ENCODE results near the gene TLK1. TPM values are rescaled to one million over a fixed set of nuclear protein-coding genes. Genes with fewer than 3 reads are reported as not detected.

TLK1 gene
- total RNA-seq, 1 experiment from 2014 or later, result 10.1 TPM

DNA sequence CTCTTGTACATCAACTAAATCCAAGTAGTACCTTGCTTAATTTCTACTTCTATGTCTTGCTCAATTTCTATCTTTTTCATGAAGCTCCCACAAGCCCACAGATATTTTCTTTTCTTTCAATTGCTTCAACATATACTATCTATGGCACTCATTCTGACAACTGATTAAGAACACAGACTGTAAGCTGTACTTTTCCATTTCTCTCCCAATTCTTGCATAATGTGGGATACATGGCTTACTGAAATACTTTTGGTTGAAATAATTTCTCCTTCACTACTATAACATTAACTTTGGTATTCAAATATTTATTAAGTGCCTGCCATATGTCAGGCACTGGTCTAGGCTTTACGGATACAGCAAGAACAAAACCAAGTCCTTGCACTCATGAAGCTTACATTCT is 146.8 kb downstream of the TLK1 start:
- no peaks in the 10 kb centered on the region for H4K20me1 ChIP-seq (ENCODE audit: low read length)
- H3K4me1 ChIP-seq (ENCODE audit: insufficient read depth, low read length), result no peaks in the 10 kb centered on the region
- no peaks in the 10 kb centered on the region for H3K27me3 ChIP-seq (ENCODE audit: low read length)
- H3F3A ChIP-seq (ENCODE audit: low read length, unreplicated experiment), result no peaks in the 10 kb centered on the region
- no peaks in the 10 kb centered on the region for H3K9me3 ChIP-seq (ENCODE audit: low read length)
- ChIA-PET CTCF (no interaction called here), POLR2A (ENCODE audit: unreplicated experiment) (no interaction called here)
- peaks cover 26% of the 10 kb centered on the region for H3K36me3 ChIP-seq (ENCODE audit: low read depth, low read length)
- H3K9me2 ChIP-seq (replicated peaks; ENCODE audit: low read length), result no peaks in the 10 kb centered on the region
- H3K79me2 ChIP-seq (ENCODE audit: low read length), result no peaks in the 10 kb centered on the region
- BruUV-seq (replicated peaks), result no TSS peak
- H3K4me3 ChIP-seq (ENCODE audit: low read length), result no peak overlapping the region
- DNase-seq (no peak), ATAC-seq (no peak)
- H3K4me2 ChIP-seq (ENCODE audit: low read length), result no peak overlapping the region
- no peak overlapping the region for H2AFZ ChIP-seq (ENCODE audit: low read length)
- no peak for TF ChIP-seq EZH2 (IDR thresholded peaks at IDR 0.05; ENCODE audit: low read length, unreplicated experiment)
- TF ChIP-seq, protein P1, sequence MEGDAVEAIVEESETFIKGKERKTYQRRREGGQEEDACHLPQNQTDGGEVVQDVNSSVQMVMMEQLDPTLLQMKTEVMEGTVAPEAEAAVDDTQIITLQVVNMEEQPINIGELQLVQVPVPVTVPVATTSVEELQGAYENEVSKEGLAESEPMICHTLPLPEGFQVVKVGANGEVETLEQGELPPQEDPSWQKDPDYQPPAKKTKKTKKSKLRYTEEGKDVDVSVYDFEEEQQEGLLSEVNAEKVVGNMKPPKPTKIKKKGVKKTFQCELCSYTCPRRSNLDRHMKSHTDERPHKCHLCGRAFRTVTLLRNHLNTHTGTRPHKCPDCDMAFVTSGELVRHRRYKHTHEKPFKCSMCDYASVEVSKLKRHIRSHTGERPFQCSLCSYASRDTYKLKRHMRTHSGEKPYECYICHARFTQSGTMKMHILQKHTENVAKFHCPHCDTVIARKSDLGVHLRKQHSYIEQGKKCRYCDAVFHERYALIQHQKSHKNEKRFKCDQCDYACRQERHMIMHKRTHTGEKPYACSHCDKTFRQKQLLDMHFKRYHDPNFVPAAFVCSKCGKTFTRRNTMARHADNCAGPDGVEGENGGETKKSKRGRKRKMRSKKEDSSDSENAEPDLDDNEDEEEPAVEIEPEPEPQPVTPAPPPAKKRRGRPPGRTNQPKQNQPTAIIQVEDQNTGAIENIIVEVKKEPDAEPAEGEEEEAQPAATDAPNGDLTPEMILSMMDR (conservative IDR thresholded peaks at IDR 0.05; ENCODE audit: low read depth, low read length), result no peak
- no peak for TF ChIP-seq EZH2phosphoT487 (IDR thresholded peaks at IDR 0.05; ENCODE audit: borderline replicate concordance, low read length)
- H3K9ac ChIP-seq (ENCODE audit: low read length), result no peak overlapping the region
- no peak overlapping the region for H3K27ac ChIP-seq (ENCODE audit: low read length)
- intact Hi-C loops (cut with micrococcal nuclease), result no loop called here

DNA sequence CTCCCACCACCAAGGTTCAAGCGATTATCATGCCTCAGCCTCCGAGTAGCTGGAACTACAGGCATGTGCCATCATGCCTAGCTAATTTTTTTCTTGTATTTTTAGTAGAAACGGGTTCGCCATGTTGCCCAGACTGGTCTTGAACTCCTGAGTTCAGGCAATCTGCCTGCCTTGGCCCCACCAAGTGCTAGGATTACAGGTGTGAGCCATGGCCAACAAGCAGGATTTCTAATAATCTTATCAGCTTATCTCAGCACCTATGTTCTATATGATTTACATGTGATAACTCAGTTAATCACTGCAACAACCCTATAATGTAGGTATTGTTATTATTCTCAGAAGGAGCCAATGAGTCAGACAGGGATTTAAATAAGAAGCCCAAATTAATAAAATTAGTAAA is 151.3 kb downstream of the TLK1 start:
- ATAC-seq, result no peak

GRCh38 chr2:171008550-171009205 is 152.0 kb downstream of the TLK1 start:
- ChIA-PET CTCF (no interaction called here), POLR2A (ENCODE audit: unreplicated experiment) (no interaction called here)
- Histone ChIP-seq H3K9me2 (replicated peaks; ENCODE audit: low read length) (no peaks in the 10 kb centered on the region), H4K20me1 (ENCODE audit: low read length) (no peaks in the 10 kb centered on the region), H3K9ac (ENCODE audit: low read length) (no peak overlapping the region), H3K4me1 (ENCODE audit: insufficient read depth, low read length) (no peaks in the 10 kb centered on the region), H3K27me3 (ENCODE audit: low read length) (no peaks in the 10 kb centered on the region), H3K27ac (ENCODE audit: low read length) (no peak overlapping the region), H3K79me2 (ENCODE audit: low read length) (no peaks in the 10 kb centered on the region), H3K4me3 (ENCODE audit: low read length) (no peak overlapping the region), H2AFZ (ENCODE audit: low read length) (no peak overlapping the region), H3K36me3 (ENCODE audit: low read depth, low read length) (peaks cover 32% of the 10 kb centered on the region), H3F3A (ENCODE audit: low read length, unreplicated experiment) (no peaks in the 10 kb centered on the region), H3K4me2 (ENCODE audit: low read length) (no peak overlapping the region), H3K9me3 (ENCODE audit: low read length) (no peaks in the 10 kb centered on the region)
- intact Hi-C loops (cut with micrococcal nuclease), result no loop called here
- TF ChIP-seq EZH2 (IDR thresholded peaks at IDR 0.05; ENCODE audit: low read length, unreplicated experiment) (no peak), EZH2phosphoT487 (IDR thresholded peaks at IDR 0.05; ENCODE audit: borderline replicate concordance, low read length) (no peak)
- TF ChIP-seq, protein P1 (conservative IDR thresholded peaks at IDR 0.05; ENCODE audit: low read depth, low read length), result no peak
- ATAC-seq (no peak), DNase-seq (no peak)
- no TSS peak for BruUV-seq (replicated peaks)

More for the DNA sequence above, 151.3 kb downstream of the TLK1 start:
- no peak for DNase-seq
- H3F3A ChIP-seq (ENCODE audit: low read length, unreplicated experiment), result no peaks in the 10 kb centered on the region
- H3K27me3 ChIP-seq (ENCODE audit: low read length), result no peaks in the 10 kb centered on the region
- ChIA-PET POLR2A (ENCODE audit: unreplicated experiment) (no interaction called here), CTCF (no interaction called here)
- no TSS peak for BruUV-seq (replicated peaks)
- TF ChIP-seq, protein P1 (conservative IDR thresholded peaks at IDR 0.05; ENCODE audit: low read depth, low read length), result no peak
- no peak for TF ChIP-seq EZH2phosphoT487 (IDR thresholded peaks at IDR 0.05; ENCODE audit: borderline replicate concordance, low read length)
- no peaks in the 10 kb centered on the region for H4K20me1 ChIP-seq (ENCODE audit: low read length)
- peaks cover 31% of the 10 kb centered on the region for H3K36me3 ChIP-seq (ENCODE audit: low read depth, low read length)
- no peaks in the 10 kb centered on the region for H3K4me1 ChIP-seq (ENCODE audit: insufficient read depth, low read length)
- no peak overlapping the region for H3K4me3 ChIP-seq (ENCODE audit: low read length)
- no peak overlapping the region for H3K9ac ChIP-seq (ENCODE audit: low read length)
- H3K9me2 ChIP-seq (replicated peaks; ENCODE audit: low read length), result no peaks in the 10 kb centered on the region
- H3K4me2 ChIP-seq (ENCODE audit: low read length), result no peak overlapping the region
- no peaks in the 10 kb centered on the region for H3K79me2 ChIP-seq (ENCODE audit: low read length)
- H3K27ac ChIP-seq (ENCODE audit: low read length), result no peak overlapping the region
- no peaks in the 10 kb centered on the region for H3K9me3 ChIP-seq (ENCODE audit: low read length)
- no peak overlapping the region for H2AFZ ChIP-seq (ENCODE audit: low read length)
- intact Hi-C loops (cut with micrococcal nuclease), result no loop called here
